ENCODE data around the gene LHX6. TPM values are rescaled to one million over a fixed set of nuclear protein-coding genes. Genes with fewer than 3 reads are reported as not detected.

LHX6 gene
- total RNA-seq, 1 experiment from 2014 or later = 0.62 TPM

DNA sequence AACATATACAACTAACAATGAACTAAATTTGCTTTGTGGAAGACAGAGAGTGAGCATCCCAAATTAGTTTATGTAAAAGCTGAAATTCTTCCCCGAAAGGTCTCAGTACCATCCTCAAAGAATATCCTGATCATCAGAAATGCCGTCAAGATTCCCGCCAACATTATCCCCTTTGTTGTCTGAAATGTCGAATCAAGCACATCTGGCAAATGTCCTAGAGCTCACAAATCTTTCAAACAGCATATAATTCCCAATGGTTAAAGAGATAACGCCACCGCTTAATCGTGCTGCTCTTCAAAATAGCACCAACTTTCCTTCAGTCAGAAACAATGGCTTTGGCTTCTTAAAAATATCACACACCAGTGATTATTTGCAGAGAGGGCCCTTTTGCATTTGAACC, 45.3 kb downstream of the LHX6 start:
- no peaks in the 10 kb centered on the region for H3K9me3 ChIP-seq (ENCODE audit: control insufficient read depth, insufficient read depth, low read depth, low read length)
- no peaks in the 10 kb centered on the region; the same call in 1 of the 2 replicates for H3K4me1 ChIP-seq (ENCODE audit: control insufficient read depth, insufficient read depth, low read length)
- in situ Hi-C loops (cut with HindIII; ENCODE audit: low pct_unique_long_range_greater_than_20kb, low sequenced_read_pairs) (no loop called here), intact Hi-C loops (cut with micrococcal nuclease; ENCODE audit: unreplicated experiment) (no loop called here)
- ChIA-PET CTCF (no interaction called here), POLR2A (no interaction called here)
- H3K27me3 ChIP-seq (ENCODE audit: control insufficient read depth, insufficient read depth, low read length) = 0 out of 2 replicates have a peak, but pooled peaks cover 3% of the 10 kb centered on the region
- no peak overlapping the region for H3K27ac ChIP-seq (ENCODE audit: low read length)
- no peaks in the 10 kb centered on the region for H3K36me3 ChIP-seq (ENCODE audit: control insufficient read depth, insufficient read depth, low read length)
- DNase-seq (ENCODE audit: low read depth, low spot score) (no peak), ATAC-seq (no peak)
- BruUV-seq (replicated peaks) = no TSS peak
- TF ChIP-seq, protein P1, sequence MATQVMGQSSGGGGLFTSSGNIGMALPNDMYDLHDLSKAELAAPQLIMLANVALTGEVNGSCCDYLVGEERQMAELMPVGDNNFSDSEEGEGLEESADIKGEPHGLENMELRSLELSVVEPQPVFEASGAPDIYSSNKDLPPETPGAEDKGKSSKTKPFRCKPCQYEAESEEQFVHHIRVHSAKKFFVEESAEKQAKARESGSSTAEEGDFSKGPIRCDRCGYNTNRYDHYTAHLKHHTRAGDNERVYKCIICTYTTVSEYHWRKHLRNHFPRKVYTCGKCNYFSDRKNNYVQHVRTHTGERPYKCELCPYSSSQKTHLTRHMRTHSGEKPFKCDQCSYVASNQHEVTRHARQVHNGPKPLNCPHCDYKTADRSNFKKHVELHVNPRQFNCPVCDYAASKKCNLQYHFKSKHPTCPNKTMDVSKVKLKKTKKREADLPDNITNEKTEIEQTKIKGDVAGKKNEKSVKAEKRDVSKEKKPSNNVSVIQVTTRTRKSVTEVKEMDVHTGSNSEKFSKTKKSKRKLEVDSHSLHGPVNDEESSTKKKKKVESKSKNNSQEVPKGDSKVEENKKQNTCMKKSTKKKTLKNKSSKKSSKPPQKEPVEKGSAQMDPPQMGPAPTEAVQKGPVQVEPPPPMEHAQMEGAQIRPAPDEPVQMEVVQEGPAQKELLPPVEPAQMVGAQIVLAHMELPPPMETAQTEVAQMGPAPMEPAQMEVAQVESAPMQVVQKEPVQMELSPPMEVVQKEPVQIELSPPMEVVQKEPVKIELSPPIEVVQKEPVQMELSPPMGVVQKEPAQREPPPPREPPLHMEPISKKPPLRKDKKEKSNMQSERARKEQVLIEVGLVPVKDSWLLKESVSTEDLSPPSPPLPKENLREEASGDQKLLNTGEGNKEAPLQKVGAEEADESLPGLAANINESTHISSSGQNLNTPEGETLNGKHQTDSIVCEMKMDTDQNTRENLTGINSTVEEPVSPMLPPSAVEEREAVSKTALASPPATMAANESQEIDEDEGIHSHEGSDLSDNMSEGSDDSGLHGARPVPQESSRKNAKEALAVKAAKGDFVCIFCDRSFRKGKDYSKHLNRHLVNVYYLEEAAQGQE (IDR thresholded peaks at IDR 0.05; ENCODE audit: insufficient read depth in 1 of 2, low read depth in 2 of 2, low read length in 1 of 2) = no peak
- TF ChIP-seq, protein P2, sequence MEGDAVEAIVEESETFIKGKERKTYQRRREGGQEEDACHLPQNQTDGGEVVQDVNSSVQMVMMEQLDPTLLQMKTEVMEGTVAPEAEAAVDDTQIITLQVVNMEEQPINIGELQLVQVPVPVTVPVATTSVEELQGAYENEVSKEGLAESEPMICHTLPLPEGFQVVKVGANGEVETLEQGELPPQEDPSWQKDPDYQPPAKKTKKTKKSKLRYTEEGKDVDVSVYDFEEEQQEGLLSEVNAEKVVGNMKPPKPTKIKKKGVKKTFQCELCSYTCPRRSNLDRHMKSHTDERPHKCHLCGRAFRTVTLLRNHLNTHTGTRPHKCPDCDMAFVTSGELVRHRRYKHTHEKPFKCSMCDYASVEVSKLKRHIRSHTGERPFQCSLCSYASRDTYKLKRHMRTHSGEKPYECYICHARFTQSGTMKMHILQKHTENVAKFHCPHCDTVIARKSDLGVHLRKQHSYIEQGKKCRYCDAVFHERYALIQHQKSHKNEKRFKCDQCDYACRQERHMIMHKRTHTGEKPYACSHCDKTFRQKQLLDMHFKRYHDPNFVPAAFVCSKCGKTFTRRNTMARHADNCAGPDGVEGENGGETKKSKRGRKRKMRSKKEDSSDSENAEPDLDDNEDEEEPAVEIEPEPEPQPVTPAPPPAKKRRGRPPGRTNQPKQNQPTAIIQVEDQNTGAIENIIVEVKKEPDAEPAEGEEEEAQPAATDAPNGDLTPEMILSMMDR (IDR thresholded peaks at IDR 0.05) = no peak
- no peak for TF ChIP-seq POLR2AphosphoS5 (IDR thresholded peaks at IDR 0.05; ENCODE audit: low read depth, low read length)
- TF ChIP-seq SIN3A (IDR thresholded peaks at IDR 0.05; ENCODE audit: borderline replicate concordance, insufficient read depth, low read depth, low read length) = no peak
- TF ChIP-seq TCF7L2 (IDR thresholded peaks at IDR 0.05; ENCODE audit: low read depth, low read length) = no peak
- no peak overlapping the region for H3K4me3 ChIP-seq (ENCODE audit: low read depth in 2 of 2, low read length in 2 of 2)

DNA sequence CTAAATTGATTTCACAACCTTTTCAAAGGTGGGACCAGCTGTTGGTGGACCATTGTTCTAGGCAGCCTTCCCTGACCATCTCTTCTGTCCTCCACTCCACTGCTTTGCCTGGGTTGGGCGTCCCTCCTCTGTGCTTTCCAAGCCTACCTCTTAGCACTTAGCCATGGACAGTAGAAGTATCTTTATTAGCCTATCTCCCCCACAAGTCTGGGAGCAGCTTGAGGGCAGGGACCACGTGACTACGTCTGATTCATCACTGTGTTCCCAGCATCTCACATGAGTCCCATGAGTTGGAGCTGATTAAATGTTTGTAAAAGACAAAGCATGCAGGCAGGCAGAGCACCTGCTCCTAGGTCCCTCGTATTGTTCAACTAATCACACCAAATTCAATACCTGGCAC, 48.1 kb downstream of the LHX6 start:
- no peaks in the 10 kb centered on the region for H3K36me3 ChIP-seq (ENCODE audit: control insufficient read depth, insufficient read depth, low read length)
- no peak for TF ChIP-seq TCF7L2 (IDR thresholded peaks at IDR 0.05; ENCODE audit: low read depth, low read length)
- TF ChIP-seq SIN3A (IDR thresholded peaks at IDR 0.05; ENCODE audit: borderline replicate concordance, insufficient read depth, low read depth, low read length) = no peak
- TF ChIP-seq POLR2AphosphoS5 (IDR thresholded peaks at IDR 0.05; ENCODE audit: low read depth, low read length) = no peak
- TF ChIP-seq, protein P1 (IDR thresholded peaks at IDR 0.05; ENCODE audit: insufficient read depth in 1 of 2, low read depth in 2 of 2, low read length in 1 of 2) = no peak
- TF ChIP-seq, protein P2 (IDR thresholded peaks at IDR 0.05) = no peak
- ChIA-PET POLR2A (no interaction called here), CTCF (no interaction called here)
- H3K4me1 ChIP-seq (ENCODE audit: control insufficient read depth, insufficient read depth, low read length) = no peaks in the 10 kb centered on the region; the same call in 1 of the 2 replicates
- DNase-seq (ENCODE audit: low read depth, low spot score) (peak; percentile 43), ATAC-seq (no peak)
- H3K4me3 ChIP-seq (ENCODE audit: low read depth in 2 of 2, low read length in 2 of 2) = no peak overlapping the region
- in situ Hi-C loops (cut with HindIII; ENCODE audit: low pct_unique_long_range_greater_than_20kb, low sequenced_read_pairs) (no loop called here), intact Hi-C loops (cut with micrococcal nuclease; ENCODE audit: unreplicated experiment) (no loop called here)
- BruUV-seq (replicated peaks) = no TSS peak
- H3K27me3 ChIP-seq (ENCODE audit: control insufficient read depth, insufficient read depth, low read length) = 0 out of 2 replicates have a peak, but pooled peaks cover 3% of the 10 kb centered on the region
- no peaks in the 10 kb centered on the region for H3K9me3 ChIP-seq (ENCODE audit: control insufficient read depth, insufficient read depth, low read depth, low read length)
- no peak overlapping the region for H3K27ac ChIP-seq (ENCODE audit: low read length)

Data from Panc1 (cell line).